ENCODE data around the gene CFAP73.
"Not testable (repeated sequence)": the region's sequence is repeated elsewhere in the genome, so short reads cannot be mapped to it uniquely, and the experiment has no call there.

The CFAP73 gene

DNA sequence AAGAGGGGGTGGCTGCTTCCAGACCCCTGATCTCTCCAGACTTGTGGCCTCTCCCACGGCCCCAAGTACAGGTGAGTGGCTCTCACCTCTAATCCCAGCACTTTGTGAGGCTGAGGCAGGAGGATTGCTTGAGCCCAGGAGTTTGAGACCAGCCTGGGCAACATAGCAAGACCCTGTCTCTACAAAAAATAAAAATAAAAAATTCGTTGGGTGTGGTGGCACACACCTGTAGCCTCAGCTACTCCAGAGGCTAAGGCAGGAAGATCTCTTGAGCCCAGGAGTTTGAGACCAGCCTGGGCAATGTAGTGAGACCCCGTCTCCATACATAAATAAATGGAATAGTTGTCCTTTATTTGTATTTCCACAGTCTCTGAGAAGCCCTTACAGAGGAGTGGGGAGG lies 7.8 kb upstream of the CFAP73 start:
- not testable (repeated sequence) for DNase-seq (ENCODE audit: low spot score)

DNA sequence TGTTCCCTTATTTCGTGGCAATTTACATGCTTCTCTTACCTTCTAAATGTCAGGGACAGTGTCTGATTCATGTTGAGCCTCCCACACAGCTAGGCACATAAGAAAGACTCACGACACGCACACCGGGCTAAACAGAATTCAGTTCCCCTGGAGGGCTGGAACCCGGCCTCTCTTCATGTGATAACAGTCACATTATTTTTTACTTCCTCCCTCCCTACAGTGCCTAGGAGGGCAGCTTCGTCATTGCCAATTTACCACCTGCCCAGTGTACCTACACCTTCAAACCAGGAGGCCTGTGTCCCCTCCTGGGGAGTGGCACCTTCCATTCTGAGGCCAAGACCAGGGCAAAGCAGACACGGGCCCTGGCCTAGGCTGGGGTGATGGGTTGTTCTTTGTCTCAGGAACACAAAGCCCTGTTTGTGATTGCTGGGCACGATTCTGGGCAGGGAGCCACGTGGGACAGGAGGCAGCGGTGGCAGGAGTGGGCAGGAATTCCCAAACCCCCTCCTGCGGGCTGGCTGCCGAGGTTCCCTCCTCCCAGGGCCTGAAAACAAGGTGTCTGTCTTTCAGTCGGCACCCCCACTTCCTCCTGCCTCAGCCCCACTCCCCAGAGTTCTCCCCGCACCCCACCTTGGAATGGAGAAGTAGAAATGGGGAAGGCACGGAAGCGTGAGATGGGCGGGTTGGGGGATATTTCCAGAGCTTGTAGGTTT lies 7.2 kb upstream of the CFAP73 start:
- DNase-seq (ENCODE audit: low spot score) = no peak

DNA sequence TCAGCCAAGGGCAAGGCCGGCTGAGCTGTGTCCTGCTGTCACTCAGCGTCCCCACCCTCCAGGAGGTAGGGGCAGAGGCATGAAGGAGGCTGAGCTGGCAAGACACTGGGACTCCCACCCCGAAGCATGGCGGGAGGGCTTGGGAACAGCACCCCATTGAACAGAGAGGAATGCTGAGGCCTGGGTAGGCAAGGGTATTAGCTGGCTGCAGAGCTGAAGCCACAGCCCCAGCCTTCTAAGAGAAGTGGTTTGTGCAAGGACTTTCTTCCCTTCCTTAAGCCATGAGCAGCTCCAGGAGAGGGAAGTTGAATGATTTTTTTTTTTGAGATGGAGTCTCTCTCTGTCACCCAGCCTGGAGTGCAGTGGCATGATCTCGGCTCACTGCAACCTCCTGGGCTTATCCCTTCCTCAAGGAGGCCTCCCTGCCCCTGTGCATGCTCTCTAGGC lies 6.6 kb upstream of the CFAP73 start:
- no peak for DNase-seq (ENCODE audit: low spot score)

DNA sequence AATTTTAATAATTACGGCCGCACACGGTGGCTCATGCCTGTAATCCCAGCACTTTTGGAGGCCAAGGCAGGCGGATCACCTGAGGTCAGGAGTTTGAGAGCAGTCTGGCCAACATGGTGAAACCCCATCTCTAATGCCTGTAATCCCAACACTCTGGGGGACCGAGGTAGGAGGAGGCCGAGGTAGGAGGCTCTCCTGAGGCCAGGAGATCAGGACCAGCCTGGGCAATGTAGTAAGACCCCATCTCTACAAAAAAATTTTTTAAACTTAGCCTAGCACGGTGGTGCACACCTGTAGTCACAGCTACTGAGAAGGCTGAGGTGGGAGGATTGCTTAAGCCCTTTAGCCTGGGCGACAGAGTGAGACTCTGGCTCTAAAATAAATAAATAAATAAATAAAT lies 5.6 kb upstream of the CFAP73 start:
- DNase-seq (ENCODE audit: low spot score) = no peak

DNA sequence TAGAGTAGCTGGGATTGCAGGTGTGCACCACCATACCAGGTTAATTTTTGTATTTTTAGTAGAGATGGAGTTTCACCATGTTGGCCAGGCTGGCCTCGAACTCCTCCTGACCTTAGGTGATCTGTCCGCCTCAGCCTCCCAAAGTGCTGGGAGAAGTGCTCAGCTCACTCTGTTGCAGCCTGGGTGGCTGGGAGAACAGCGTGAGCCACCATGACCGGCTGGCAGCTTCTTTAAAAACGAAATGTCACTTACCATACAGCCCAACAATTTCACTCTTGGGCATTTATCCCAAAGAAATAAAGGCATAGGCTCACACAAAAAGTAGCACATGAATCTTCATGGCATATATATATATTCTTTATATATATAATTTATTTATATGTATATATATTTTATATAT lies 4.7 kb upstream of the CFAP73 start:
- DNase-seq (ENCODE audit: low spot score) = no peak

DNA sequence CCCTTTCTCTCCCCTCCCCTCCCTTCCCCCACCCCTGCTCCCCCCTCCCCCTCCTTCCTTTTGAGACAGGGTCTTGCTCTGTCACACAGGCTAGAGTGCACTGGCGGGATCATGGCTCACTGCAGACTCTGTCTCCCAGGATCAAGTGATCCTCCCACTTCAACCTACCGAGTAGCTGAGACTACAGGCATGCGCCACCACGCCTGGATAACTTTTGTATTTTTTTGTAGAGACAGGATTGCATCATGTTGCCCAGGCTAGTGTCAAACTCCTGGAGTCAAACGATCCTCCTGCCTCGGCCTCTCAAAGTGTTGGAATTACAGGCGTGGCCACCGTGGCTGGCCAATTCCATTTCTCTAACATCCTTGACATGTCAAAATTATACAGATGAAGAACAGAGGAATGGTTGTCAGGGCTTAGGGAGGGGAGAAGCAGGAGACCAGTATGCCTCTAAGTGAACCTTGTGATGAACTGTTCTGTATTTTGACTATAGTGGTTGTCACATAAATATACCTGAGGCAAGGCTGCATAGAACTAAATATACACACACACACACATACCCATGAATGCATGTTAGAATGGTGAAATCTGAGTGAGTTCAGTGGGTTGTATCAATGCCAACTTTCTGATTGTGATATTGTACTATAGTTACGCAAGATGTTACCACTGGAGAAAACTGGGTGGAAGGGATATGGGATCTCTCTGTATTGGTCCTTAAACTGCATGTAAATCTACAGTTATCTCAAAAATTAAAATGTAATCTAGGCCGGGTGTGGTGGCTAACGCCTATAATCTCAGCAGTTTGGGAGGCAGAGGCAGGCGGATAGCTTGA lies 3.6 kb upstream of the CFAP73 start:
- DNase-seq (ENCODE audit: low spot score) = no peak

DNA sequence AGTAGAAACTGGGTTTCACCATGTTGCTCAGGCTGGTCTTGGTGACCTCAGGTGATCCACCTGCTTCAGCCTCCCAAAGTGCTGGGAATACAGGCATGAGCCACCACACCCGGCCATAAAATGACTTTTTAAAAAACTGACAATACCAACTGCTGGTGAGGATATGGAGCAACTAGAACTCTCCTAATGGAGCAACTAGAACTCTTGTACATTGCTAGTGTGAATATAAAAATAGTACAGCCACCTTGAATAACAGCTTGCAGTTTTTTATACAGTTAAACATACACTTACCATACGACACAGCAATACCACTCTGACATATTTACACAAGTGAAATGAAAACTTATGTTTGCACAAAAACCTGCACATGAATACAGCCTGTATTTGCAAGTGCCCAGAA lies 2.5 kb upstream of the CFAP73 start:
- no peak for DNase-seq (ENCODE audit: low spot score)

DNA sequence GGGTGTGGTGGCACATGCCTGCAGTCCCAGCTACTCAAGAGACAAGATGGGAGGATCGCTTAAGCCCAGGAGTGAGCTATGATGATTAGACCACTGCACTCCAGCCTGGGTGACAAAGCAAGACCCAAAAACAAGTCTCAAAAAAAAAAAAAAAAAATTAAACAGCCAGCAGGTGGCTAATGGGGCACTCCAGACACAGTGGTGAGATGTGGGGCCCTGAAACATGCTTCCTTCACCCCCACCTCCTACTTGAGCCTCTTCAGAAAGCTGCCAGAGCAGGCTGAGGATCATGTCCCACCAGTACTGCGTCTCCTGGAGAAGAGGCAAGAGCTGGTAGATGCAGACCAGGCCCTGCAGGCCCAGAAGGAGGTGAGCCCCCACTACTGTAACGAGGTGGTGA lies 2.1 kb downstream of the CFAP73 start:
- no peak for DNase-seq (ENCODE audit: low spot score)

DNA sequence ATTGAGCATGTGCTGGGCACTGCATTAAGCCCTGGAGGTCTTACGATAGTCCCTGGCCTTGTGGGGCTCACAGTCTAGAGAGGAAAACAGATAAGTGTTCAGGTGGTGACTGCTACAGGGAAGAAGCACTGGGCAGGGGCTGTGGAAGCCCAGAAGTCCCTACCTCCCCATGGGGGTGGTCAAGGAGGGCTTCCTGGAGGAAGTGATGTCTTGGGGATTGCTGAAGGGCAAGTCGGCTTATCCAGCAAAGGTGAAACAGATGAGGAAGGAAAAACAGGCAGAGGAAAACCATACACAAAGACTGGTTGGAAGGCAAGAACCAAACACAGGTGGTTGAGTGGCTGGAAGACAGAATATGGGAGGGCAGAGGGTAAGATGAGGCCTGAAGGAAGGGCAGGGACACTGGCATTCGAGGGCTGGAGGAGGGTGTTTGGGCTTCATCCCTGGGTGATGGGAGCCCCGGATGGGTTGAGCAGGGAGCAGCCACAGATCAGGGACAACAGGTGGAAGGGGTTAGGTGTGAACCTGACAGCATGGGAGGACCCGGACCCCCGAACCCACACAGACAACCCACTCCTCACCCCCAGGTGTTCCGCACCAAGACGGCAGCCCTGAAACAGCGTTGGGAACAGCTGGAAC lies 2.8 kb downstream of the CFAP73 start:
- DNase-seq (ENCODE audit: low spot score) = no peak

DNA sequence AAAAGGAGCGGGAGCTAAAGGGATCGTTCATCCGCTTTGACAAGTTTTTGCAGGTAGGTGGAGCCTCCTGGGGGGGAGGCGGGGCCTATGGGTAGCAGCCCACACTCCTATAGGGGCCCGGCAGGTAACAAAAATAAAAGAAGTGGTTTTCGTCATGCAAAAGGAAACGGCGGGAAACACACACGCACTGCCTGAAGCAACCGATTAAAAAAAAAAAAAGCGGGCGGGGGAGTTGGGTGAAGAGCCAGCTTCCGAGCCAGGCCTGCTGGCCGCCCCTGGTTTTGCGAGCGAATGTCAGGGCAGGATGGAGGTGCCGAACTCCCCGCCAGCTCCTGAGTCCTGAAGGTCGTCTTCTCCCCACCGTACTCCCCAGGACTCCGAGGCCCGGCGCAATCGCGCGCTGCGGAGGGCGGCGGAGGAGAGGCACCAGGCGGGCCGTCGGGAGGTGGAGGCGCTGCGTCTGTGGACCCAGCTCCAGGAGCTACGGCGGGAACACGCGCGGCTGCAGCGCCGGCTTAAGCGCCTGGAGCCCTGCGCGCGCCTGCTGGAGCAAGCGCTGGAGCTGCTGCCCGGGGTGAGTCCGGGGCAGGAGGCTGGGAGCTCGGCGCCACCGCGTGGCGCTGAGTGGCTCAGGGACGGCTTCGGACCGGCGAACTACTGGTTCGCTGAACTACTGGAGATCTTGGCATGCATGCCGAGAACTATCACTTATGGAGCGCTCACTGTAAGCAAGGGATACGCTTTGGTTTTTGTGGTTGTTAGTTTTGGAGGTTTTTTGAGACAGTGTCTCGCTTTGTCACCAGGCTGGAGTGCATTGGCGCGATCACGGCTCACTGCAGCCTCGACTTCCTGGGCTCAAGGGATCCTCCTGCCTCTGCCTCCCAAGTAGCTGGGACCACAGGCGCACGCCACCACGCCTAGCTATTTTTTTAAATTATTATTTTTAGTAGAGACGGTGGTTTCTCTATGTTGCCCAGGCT lies 3.6 kb downstream of the CFAP73 start:
- peak; percentile 74 for DNase-seq (ENCODE audit: low spot score)

DNA sequence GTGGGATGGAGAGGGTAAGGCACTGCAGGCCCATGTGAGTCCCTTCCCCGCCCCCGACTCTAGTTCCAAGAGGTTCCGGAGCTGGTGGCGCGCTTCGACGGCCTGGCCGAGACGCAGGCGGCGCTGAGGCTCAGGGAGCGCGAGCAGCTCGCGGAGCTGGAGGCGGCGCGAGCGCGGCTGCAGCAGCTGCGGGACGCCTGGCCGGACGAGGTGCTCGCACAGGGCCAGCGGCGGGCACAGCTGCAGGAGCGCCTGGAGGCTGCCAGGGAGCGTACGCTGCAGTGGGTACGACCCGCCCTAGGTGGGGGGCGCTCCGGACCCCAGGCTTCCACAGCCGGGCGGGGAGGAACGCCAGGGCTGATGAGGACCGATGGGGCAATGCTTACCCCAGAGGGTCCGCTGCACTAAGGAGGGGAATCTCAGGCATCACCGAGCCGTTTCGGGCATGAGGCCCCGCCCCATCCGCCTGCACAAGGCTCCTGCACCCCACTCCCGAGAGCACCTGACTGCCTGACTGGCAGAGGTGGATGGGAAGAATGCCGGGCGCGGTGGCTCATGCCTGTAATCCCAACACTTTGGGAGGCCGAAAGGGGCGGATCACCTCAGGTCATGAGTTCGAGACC lies 4.9 kb downstream of the CFAP73 start:
- no peak for DNase-seq (ENCODE audit: low spot score)

DNA sequence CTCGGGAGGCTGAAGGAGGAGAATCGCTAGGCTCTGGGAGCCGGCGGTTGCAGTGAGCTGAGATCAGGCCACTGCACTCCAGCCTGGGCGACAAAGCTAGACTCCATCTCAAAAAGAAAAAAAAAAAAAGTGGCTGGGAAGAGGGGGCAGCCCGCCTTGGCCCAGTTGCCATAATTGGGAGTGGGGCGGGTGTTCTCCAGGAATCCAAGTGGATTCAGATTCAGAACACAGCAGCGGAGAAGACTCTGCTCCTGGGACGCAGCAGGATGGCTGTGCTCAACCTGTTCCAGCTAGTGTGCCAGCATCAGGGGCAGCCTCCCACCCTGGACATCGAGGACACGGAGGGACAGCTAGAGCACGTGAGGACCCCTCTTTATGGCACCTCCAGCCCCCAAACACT lies 5.5 kb downstream of the CFAP73 start:
- DNase-seq (ENCODE audit: low spot score) = no peak

DNA sequence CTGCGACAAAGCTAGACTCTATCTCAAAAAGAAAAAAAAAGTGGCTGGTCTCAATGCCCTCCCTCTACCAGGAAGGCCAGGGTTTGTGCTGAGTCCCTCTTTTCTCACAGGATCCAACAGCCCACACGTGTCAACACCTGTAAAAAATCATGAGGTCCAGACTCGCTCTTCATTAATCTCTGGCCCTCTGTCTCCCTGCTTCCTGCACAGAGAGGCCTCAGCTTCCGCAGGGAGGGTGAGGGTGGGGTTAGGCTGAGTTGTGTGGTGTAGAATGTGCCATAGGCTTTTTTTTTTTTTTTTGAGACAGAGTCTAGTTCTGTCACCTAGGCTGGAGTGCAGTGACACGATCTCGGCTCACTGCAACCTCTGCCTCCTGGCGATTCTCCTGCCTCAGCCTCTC lies 6.1 kb downstream of the CFAP73 start:
- no peak for DNase-seq (ENCODE audit: low spot score)

DNA sequence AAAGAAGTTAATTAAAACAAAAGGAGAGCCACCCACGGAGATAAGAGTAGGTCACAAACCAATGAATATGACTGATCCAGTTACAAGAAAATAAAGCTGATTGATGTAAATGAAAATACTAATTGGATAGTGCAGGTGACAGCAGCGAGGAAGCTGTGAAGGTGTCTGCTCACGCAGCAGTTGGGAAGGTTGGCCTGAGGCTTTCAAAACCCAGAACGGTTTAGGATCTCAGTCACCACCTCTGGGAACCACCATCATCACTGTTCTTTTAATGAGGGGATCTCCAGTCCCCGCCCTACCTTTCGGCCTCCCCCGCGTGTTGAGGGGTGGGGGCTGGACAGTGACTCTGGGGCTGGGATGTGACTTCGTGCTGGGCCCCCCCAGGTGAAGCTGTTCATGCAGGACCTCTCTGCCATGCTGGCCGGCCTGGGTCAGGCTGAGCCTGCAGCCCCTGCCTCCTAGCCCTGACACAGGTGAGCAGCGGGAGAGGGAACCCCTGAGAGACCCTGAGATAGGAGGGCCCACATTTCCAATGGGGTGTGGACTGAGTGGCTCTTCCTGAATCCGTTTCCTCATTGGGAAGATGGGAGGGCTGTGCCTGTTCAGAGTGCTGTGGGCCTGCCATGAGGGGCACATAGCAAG lies 7.8 kb downstream of the CFAP73 start:
- DNase-seq (ENCODE audit: low spot score) = no peak

DNA sequence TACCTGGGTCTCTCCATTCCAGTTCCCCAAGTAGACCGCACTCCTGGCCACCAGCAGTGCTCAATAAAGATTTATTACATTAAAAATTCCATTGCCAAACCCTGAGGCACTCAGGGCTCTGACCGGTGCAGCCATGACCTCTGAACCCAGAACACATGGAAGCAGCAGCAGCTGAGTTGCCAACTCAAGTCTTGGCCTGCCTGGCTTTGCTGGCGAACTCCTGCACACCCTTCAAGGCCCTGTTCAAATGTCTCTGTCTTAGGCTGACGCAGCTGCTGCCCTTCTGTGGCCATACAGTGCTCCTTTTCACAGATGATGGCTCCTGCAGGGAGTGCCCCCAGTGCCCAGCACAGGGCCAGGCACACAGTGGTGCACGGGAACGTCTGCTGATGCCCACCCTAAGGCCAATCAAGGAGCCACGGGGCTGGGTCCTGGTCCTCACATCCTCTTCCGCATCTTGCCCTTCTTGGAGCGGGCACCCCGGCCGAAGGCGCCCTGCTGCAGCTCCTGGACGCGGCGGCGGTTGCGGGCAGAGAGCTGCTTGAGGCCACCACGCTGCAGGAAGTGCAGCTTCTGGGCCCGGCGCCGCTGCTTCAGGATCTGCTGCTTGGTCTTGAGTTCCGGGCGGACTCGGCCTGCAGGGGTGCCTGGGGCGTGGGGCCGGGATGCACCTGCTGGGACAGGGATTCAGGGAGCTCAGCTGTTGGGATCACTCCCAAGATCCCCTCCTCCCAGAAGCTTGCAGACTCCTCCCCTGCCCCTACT lies 9.1 kb downstream of the CFAP73 start:
- DNase-seq (ENCODE audit: low spot score) = no peak

DNA sequence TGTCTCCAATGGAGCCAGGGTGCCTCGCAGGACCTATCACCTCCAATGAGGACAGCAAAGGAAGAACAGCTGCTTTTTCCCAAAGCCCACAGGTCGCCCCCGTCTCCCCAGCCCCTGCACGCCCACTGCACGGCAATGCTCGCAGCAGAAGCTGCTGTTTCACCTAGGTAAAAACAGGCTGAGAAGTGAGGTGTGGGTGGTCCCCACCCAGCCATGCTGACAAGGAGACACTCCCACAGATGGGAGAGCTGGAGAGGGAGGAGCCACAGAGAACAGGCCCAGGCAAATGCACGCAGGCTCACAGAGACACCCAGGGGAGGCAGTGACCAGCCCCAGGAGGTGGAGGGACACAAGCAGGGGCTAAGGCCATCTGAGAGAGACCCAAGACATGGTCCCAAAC lies 10.4 kb downstream of the CFAP73 start:
- no peak for DNase-seq (ENCODE audit: low spot score)

DNA sequence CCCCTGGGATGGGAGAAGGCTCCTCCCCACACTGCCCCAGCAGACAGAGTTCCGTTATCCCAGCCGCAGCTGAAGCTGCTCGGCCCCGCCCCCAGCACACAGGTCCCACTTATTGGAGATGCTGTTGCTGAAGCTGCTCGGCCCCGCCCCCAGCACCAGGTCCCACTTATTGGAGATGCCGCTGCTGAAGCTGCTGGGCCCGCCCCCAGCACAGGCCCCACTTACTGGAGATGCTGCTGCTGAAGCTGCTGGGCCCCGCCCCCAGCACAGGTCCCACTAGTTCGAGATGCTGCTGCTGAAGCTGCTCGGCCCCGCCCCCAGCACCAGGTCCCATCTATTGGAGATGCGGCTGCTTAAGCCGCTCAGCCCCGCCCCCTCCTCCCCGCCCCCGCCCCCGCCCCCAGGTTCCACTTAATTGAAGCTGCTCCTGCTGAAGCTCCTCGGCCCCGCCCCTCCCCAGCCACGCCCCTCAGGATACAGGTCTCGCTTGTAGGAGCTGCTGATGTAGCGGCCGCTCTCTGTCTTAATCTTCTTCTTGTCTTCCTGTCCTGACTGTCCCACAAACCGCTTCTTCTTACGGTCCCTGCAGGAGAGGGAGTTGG lies 12.0 kb downstream of the CFAP73 start:
- peak; percentile 99 for DNase-seq (ENCODE audit: low spot score)

DNA sequence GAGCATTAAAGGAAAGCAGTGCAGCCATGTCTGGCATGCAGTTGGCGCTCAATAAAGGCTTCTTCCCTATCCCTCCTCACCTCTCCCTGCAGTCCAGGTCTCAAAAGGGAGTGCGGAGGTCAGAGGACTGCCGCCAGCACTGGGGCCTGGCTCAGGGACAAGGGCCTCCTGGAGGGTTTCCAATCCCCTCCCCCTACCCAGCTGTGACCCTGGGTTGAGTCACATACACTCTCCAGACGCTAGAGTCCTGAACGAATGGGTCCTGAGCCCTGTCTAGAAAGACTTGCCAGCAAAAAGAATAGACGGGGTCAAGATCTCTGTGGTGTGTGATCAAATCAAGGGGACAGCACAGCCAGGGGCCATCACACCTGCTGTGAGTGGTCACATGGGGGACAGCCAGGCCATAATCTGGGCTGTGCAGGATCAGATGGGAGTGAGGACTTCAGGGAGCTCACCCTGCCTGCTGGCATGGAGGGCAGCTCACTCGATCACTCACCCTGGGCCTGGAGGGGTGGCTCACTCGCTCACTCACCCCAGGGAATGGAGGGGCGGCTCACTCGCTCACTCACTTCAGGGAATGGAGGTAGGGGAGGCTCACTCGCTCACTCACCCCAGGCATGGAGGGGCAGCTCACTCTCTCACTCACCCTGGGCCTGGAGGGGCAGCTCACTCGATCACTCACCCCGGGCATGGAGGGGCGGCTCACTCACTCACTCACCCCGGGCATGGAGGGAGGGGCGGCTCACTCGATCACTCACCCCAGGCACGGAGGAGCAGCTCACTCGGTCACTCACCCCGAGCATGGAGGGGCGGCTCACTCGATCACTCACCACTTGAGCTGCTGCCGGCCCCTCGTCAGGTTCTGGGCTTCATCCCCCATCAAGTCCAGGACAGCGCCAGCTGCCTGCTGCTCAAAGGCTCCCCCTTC lies 12.8 kb downstream of the CFAP73 start:
- peak; percentile 69 for DNase-seq (ENCODE audit: low spot score)
